Calu3 (cell line): ENCODE data around the gene SPSB1. TPM values are rescaled to one million over a fixed set of nuclear protein-coding genes. Genes with fewer than 3 reads are reported as not detected.
A peak's percentile ranks its signal among the peaks of the same experiment; 100 is the strongest.

Experiments
- BruUV-seq: library from RNA; stranded (reverse); fragments of 400-500 nt; replicated peaks from 2 replicates; lab custom pipeline; 2021; lab: Mats Ljungman, UMichigan
- CTCF ChIA-PET: fragments of 300-600 bp; sonication (Branson Sonifier 250); formaldehyde crosslinking; loops from one replicate; lab custom pipeline; 2022; ENCODE audit warnings: antibody characterized with exemption; lab: Charles Lee
- DNase-seq: peaks from one replicate; pipeline ENCODE4 v3.0.0; 2022
- H3K27ac Mint-ChIP-seq: one replicate; pipeline ENCODE4 v1.8.0; 2022; ENCODE audit warnings: mixed read lengths; ENCODE audit not compliant: unreplicated experiment
- H3K27me3 Mint-ChIP-seq: one replicate; pipeline ENCODE4 v1.8.0; 2022; ENCODE audit warnings: mixed read lengths; ENCODE audit not compliant: unreplicated experiment
- H3K36me3 Mint-ChIP-seq: one replicate; pipeline ENCODE4 v1.8.0; 2022; ENCODE audit warnings: mild to moderate bottlenecking, moderate library complexity, mixed read lengths; ENCODE audit not compliant: insufficient read depth, unreplicated experiment
- H3K4me1 Mint-ChIP-seq: one replicate; pipeline ENCODE4 v1.8.0; 2022; ENCODE audit warnings: mild to moderate bottlenecking, low read depth, mixed read lengths; ENCODE audit not compliant: unreplicated experiment
- H3K4me3 Mint-ChIP-seq: one replicate; pipeline ENCODE4 v1.8.0; 2022; ENCODE audit warnings: mild to moderate bottlenecking, low read depth, moderate library complexity, mixed read lengths; ENCODE audit not compliant: unreplicated experiment
- H3K9me3 Mint-ChIP-seq: one replicate; pipeline ENCODE4 v1.8.0; 2022; ENCODE audit warnings: low read depth, mixed read lengths; ENCODE audit not compliant: unreplicated experiment
- CTCF ChIP-seq: fragments of 200-600 bp; IDR thresholded peaks from one replicate; pipeline ENCODE4 v1.8.0; 2022; ENCODE audit warnings: antibody characterized with exemption; ENCODE audit not compliant: unreplicated experiment
- intact Hi-C: fragments of 100-400 bp; cut with micrococcal nuclease; formaldehyde crosslinking; loops from one replicate; pipeline ENCODE4 v1.10.0; 2022; ENCODE audit not compliant: unreplicated experiment
- total RNA-seq: library from RNA; stranded (reverse); gene quantifications from 2 replicates; pipeline ENCODE4 v1.2.3, GENCODE V29; 2022

Gene SPSB1
- total RNA-seq, 1 experiment from 2014 or later, result 4.9 TPM

GRCh38 chr1:9404117-9404914 lies 111.6 kb downstream of the SPSB1 start:
- Mint-ChIP-seq H3K4me3 (no peak overlapping the region), H3K4me1 (peaks cover 11% of the 10 kb centered on the region), H3K27ac (no peak overlapping the region), H3K27me3 (no peaks in the 10 kb centered on the region), H3K9me3 (no peaks in the 10 kb centered on the region), H3K36me3 (no peaks in the 10 kb centered on the region)
- CTCF ChIA-PET, result no interaction called here
- BruUV-seq, result no TSS peak
- no peak for TF ChIP-seq CTCF
- DNase-seq, result no peak
- intact Hi-C loops, result no loop called here

- Mint-ChIP-seq H3K27ac (no peak overlapping the region), H3K27me3 (no peaks in the 10 kb centered on the region), H3K9me3 (peaks cover 3% of the 10 kb centered on the region), H3K4me1 (peaks cover 16% of the 10 kb centered on the region), H3K4me3 (no peak overlapping the region), H3K36me3 (no peaks in the 10 kb centered on the region)
- no TSS peak for BruUV-seq
- no peak for TF ChIP-seq CTCF
- intact Hi-C loops, result no loop called here
- DNase-seq, result no peak
- CTCF ChIA-PET, result no interaction called here
Observed at GRCh38 chr1:9406111-9406510, 113.4 kb downstream of the SPSB1 start.

GRCh38 chr1:9410737-9411297 lies 118.1 kb downstream of the SPSB1 start:
- Mint-ChIP-seq H3K36me3 (no peaks in the 10 kb centered on the region), H3K27ac (peak overlapping the region; percentile 6), H3K4me1 (peaks cover 9% of the 10 kb centered on the region), H3K27me3 (no peaks in the 10 kb centered on the region), H3K4me3 (no peak overlapping the region), H3K9me3 (peaks cover 4% of the 10 kb centered on the region)
- BruUV-seq, result no TSS peak
- no peak for DNase-seq
- no peak for TF ChIP-seq CTCF
- intact Hi-C loops, result no loop called here
- CTCF ChIA-PET, result no interaction called here

GRCh38 chr1:9413071-9413876 lies 120.6 kb downstream of the SPSB1 start:
- no TSS peak for BruUV-seq
- intact Hi-C loops, result no loop called here
- no peaks in the 10 kb centered on the region for H3K36me3 Mint-ChIP-seq
- peaks cover 9% of the 10 kb centered on the region for H3K4me1 Mint-ChIP-seq
- peaks cover 4% of the 10 kb centered on the region for H3K9me3 Mint-ChIP-seq
- TF ChIP-seq CTCF, result no peak
- no peak overlapping the region for H3K4me3 Mint-ChIP-seq
- CTCF ChIA-PET, result interaction anchor here (0.6 to 1.1 kb wide), 4 partner anchors 9 to 220 kb away, joined by 4 to 6 read pairs (median 5); no protein-coding TSS in a partner anchor
- H3K27me3 Mint-ChIP-seq, result no peaks in the 10 kb centered on the region
- DNase-seq, result peak; percentile 45
- H3K27ac Mint-ChIP-seq, result no peak overlapping the region
